D721Med (cell line): ENCODE results near the gene CMBL.

ENCODE experiments used
- DNase-seq: peaks from one replicate; pipeline ENCODE4 v3.0.0; 2011; ENCODE audit warnings: low spot score; ENCODE audit not compliant: insufficient read length
- FAIRE-seq: peaks from 2 replicates; lab custom pipeline; 2011; peaks lifted over from hg19 to GRCh38; lab: Jason Lieb, UNC
- TF ChIP-seq, protein P1 (sequence below): IDR thresholded peaks from 2 replicates; pipeline ENCODE4 v1.5.1; 2012; ENCODE audit warnings: mild to moderate bottlenecking, control low read depth; ENCODE audit not compliant: insufficient read depth; ENCODE audit errors: missing control alignments

Gene CMBL

GRCh38 chr5:10262121-10262774, 45.5 kb downstream of the CMBL start:
- FAIRE-seq (no peak), DNase-seq (no peak)
- TF ChIP-seq, protein P1, sequence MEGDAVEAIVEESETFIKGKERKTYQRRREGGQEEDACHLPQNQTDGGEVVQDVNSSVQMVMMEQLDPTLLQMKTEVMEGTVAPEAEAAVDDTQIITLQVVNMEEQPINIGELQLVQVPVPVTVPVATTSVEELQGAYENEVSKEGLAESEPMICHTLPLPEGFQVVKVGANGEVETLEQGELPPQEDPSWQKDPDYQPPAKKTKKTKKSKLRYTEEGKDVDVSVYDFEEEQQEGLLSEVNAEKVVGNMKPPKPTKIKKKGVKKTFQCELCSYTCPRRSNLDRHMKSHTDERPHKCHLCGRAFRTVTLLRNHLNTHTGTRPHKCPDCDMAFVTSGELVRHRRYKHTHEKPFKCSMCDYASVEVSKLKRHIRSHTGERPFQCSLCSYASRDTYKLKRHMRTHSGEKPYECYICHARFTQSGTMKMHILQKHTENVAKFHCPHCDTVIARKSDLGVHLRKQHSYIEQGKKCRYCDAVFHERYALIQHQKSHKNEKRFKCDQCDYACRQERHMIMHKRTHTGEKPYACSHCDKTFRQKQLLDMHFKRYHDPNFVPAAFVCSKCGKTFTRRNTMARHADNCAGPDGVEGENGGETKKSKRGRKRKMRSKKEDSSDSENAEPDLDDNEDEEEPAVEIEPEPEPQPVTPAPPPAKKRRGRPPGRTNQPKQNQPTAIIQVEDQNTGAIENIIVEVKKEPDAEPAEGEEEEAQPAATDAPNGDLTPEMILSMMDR, result no peak

GRCh38 chr5:10261065-10261464, 46.6 kb downstream of the CMBL start:
- FAIRE-seq, result no peak
- no peak for DNase-seq
- TF ChIP-seq, protein P1, result no peak

GRCh38 chr5:10259899-10260298, 47.8 kb downstream of the CMBL start:
- no peak for FAIRE-seq
- TF ChIP-seq, protein P1, result no peak
- DNase-seq, result no peak

DNA sequence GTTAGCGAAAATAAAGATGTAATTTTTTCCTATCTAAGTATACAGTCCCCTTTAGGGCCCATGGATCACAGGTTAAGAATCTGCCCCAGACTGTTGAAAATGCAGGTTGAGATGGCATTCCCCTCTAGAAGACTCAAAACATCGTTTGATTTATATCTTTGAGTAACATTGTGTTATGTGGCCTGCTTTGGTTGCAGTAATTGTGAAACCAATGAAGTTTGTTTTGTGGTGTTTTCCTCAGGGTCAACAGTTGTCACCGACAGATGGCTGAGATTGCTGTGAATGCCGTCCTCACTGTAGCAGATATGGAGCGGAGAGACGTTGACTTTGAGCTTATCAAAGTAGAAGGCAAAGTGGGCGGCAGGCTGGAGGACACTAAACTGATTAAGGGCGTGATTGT, 49.8 kb downstream of the CMBL start:
- TF ChIP-seq, protein P1, result no peak
- FAIRE-seq (no peak), DNase-seq (no peak)

DNA sequence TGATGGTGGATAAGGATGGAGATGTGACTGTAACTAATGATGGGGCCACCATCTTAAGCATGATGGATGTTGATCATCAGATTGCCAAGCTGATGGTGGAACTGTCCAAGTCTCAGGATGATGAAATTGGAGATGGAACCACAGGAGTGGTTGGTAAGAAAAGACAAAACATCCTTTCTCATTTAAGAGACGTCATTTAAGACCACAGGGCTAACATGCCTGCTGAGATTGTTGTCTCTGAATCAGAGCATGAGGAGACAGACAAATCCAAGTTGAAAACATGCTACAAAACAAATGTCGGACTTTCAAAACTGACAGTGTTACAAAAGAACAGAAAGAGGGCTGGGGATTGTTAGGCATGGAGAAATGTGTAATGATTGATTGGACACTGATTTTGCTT, 53.0 kb downstream of the CMBL start:
- TF ChIP-seq, protein P1, result no peak
- FAIRE-seq (no peak), DNase-seq (no peak)

- DNase-seq (no peak), FAIRE-seq (no peak)
- TF ChIP-seq, protein P1, result no peak
Observed at GRCh38 chr5:10253390-10253789, 54.3 kb downstream of the CMBL start.

DNA sequence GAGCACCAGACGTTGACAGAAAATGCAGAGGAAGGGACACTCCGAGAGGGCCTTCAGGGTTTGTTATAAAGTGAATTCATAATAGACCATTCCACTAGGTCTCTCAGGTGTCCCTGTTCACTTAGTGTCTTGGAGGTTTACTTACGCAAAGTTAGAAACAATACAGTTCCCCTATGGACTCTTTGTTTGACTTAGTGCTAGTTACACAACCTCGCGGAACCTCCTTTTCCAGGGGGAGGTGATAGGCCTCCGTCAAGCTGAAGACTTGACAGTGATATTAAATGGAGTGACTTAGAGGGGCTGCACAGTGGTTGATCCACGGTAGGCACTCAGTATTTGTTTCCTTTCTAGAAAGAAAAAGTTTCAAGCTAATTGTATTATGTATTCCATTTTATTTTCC, 56.3 kb downstream of the CMBL start:
- no peak for FAIRE-seq
- TF ChIP-seq, protein P1, result no peak
- no peak for DNase-seq
